Panc1 (cell line): Measurements from ENCODE around the gene CD38. TPM values are rescaled to one million over a fixed set of nuclear protein-coding genes. Genes with fewer than 3 reads are reported as not detected.
"Not testable (repeated sequence)": the region's sequence is repeated elsewhere in the genome, so short reads cannot be mapped to it uniquely, and the experiment has no call there.

ENCODE experiments used
- ATAC-seq: fragments of 200-7000 bp; cut with Tn5 transposase; 2 replicates; pipeline ENCODE4 v1.9.1; 2020; ENCODE audit warnings: mild to moderate bottlenecking, moderate library complexity
- BruUV-seq: library from RNA; stranded (reverse); fragments of 400-500 nt; replicated peaks from 2 replicates; lab custom pipeline; 2021; lab: Mats Ljungman, UMichigan
- CTCF ChIA-PET: fragments of 300-600 bp; sonication (Branson Sonifier 250); formaldehyde crosslinking; loops from one replicate; lab custom pipeline; 2022; ENCODE audit warnings: antibody characterized with exemption; lab: Charles Lee
- POLR2A ChIA-PET: fragments of 300-600 bp; sonication (Branson Sonifier 250); formaldehyde crosslinking; loops from one replicate; lab custom pipeline; 2022; ENCODE audit warnings: antibody characterized with exemption; lab: Charles Lee
- DNase-seq: peaks from one replicate; pipeline ENCODE4 v3.0.0-alpha.2; 2010; ENCODE audit warnings: low read depth, low spot score
- H3K27ac ChIP-seq: 2 replicates; pipeline ENCODE4 v1.5.1; 2011; ENCODE audit warnings: mild to moderate bottlenecking, low read length, inconsistent platforms
- H3K27me3 ChIP-seq: fragments of 200-500 bp; sonication (Bioruptor generic); 2 replicates; pipeline ENCODE4 v1.6.0; 2014; ENCODE audit warnings: low read length, inconsistent platforms; ENCODE audit not compliant: control insufficient read depth, insufficient read depth
- H3K36me3 ChIP-seq: fragments of 200-500 bp; sonication (Bioruptor generic); 2 replicates; pipeline ENCODE4 v1.5.1; 2014; ENCODE audit warnings: inconsistent platforms, mild to moderate bottlenecking, low read length, moderate library complexity; ENCODE audit not compliant: control insufficient read depth, insufficient read depth
- H3K4me1 ChIP-seq: 2 replicates; pipeline ENCODE4 v1.5.1; 2011; ENCODE audit warnings: inconsistent platforms, mild to moderate bottlenecking, low read length, moderate library complexity; ENCODE audit not compliant: control insufficient read depth, insufficient read depth
- H3K4me3 ChIP-seq, 2 experiments: 2 replicates each; pipeline ENCODE4 v1.5.1; 2011 to 2012; ENCODE audit warnings: low read depth in 2 of 2, low read length in 2 of 2, mild to moderate bottlenecking in 2 of 2, inconsistent platforms in 1 of 2, moderate library complexity in 1 of 2
- H3K9me3 ChIP-seq: fragments of 200-500 bp; sonication (Bioruptor generic); 2 replicates; pipeline ENCODE4 v1.5.1; 2014; ENCODE audit warnings: low read depth, mild to moderate bottlenecking, inconsistent platforms, low read length, moderate library complexity; ENCODE audit not compliant: control insufficient read depth, insufficient read depth
- CTCF ChIP-seq: fragments of 450-650 bp; IDR thresholded peaks from 2 replicates; pipeline ENCODE4 v1.5.1; 2017; ENCODE audit warnings: mild to moderate bottlenecking
- POLR2AphosphoS5 ChIP-seq: IDR thresholded peaks from 2 replicates; pipeline ENCODE4 v1.6.1; 2012; ENCODE audit warnings: mild to moderate bottlenecking, low read depth, low read length, moderate library complexity
- REST ChIP-seq, 2 experiments: IDR thresholded peaks; 2 replicates each; pipeline ENCODE4 v1.6.1; 2011 to 2012; ENCODE audit warnings: low read depth in 2 of 2, control low read depth in 1 of 2, low read length in 1 of 2, mild to moderate bottlenecking in 1 of 2, moderate library complexity in 1 of 2; ENCODE audit not compliant: insufficient read depth in 1 of 2
- SIN3A ChIP-seq: IDR thresholded peaks from 2 replicates; pipeline ENCODE4 v1.6.1; 2012; ENCODE audit warnings: low read depth, mild to moderate bottlenecking, low read length, moderate library complexity, borderline replicate concordance; ENCODE audit not compliant: insufficient read depth
- TCF7L2 ChIP-seq: IDR thresholded peaks from 2 replicates; pipeline ENCODE4 v1.6.1; 2011; ENCODE audit warnings: mild to moderate bottlenecking, low read depth, low read length, inconsistent platforms
- in situ Hi-C: cut with HindIII; loops from 2 replicates; pipeline ENCODE4 v1.10.0; 2016; ENCODE audit warnings: low sequenced_read_pairs, low pct_unique_long_range_greater_than_20kb
- intact Hi-C: fragments of 100-400 bp; cut with micrococcal nuclease; formaldehyde crosslinking; loops from one replicate; pipeline ENCODE4 v1.10.0; 2022; ENCODE audit not compliant: unreplicated experiment
- total RNA-seq: library from RNA; stranded (reverse); gene quantifications from one replicate; pipeline ENCODE4 v1.2.1, GENCODE V29; 2021; ENCODE audit not compliant: unreplicated experiment

The CD38 gene
- total RNA-seq, 1 experiment from 2014 or later: 0.15 TPM

- BruUV-seq: no TSS peak
- ATAC-seq (no peak), DNase-seq (no peak)
- Histone ChIP-seq H3K27ac (no peak overlapping the region), H3K4me1 (no peaks in the 10 kb centered on the region), H3K9me3 (no peaks in the 10 kb centered on the region), H3K4me3 (no peak overlapping the region), H3K27me3 (no peaks in the 10 kb centered on the region), H3K36me3 (no peaks in the 10 kb centered on the region)
- ChIA-PET CTCF (no interaction called here), POLR2A (no interaction called here)
- in situ Hi-C loops (no loop called here), intact Hi-C loops (no loop called here)
- TF ChIP-seq REST (IDR thresholded peaks at IDR 0.05; ENCODE audit: insufficient read depth in 1 of 2, low read depth in 2 of 2, low read length in 1 of 2) (no peak), CTCF (no peak), TCF7L2 (no peak), SIN3A (no peak), POLR2AphosphoS5 (no peak)
Observed at GRCh38 chr4:15855804-15856475, 77.8 kb downstream of the CD38 start.

GRCh38 chr4:15861198-15861597, 83.1 kb downstream of the CD38 start:
- H3K4me1 ChIP-seq, DNase-seq, intact Hi-C loops, H3K4me3 ChIP-seq, H3K36me3 ChIP-seq, BruUV-seq, H3K27me3 ChIP-seq, in situ Hi-C loops, POLR2A ChIA-PET, H3K9me3 ChIP-seq, ATAC-seq, CTCF ChIA-PET, H3K27ac ChIP-seq: not testable (repeated sequence)
